Umbilical cord (tissue), 2 donors: ENCODE results near the gene BMP5. TPM values are rescaled to one million over a fixed set of nuclear protein-coding genes. Genes with fewer than 3 reads are reported as not detected.
A peak's percentile ranks its signal among the peaks of the same experiment; 100 is the strongest.

Source experiments
- DNase-seq: peaks from one replicate; pipeline ENCODE4 v3.0.0-alpha.2; 2015; ENCODE audit warnings: low spot score
- total RNA-seq: library from RNA; depleted of rRNA; stranded (reverse); fragments of >200 nt; gene quantifications from one replicate; pipeline ENCODE4 v1.2.3, GENCODE V29; 2014; ENCODE audit warnings: low replicate concordance; ENCODE audit not compliant: insufficient read depth

The BMP5 gene
- total RNA-seq, 1 donor from 2014 or later = 7.2 TPM

DNA sequence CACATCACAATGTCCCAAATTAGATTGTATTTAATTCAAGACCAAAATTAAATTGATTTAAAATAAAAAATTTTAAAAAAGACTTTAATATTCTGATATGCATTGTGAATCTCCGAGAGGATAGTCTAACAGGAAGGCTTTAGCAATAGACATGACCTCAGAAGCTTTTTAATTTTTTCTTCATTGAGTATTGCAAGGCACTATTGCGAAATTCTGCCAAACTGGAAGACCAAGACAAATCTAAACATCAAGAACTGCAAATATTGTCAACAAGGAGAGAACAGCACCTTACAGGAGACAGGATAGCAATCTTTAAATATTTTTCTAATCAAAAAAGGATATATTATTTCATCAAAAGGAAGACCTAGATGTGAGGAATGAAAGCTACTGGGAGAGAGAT lies 56.9 kb downstream of the BMP5 start:
- DNase-seq = no peak

DNA sequence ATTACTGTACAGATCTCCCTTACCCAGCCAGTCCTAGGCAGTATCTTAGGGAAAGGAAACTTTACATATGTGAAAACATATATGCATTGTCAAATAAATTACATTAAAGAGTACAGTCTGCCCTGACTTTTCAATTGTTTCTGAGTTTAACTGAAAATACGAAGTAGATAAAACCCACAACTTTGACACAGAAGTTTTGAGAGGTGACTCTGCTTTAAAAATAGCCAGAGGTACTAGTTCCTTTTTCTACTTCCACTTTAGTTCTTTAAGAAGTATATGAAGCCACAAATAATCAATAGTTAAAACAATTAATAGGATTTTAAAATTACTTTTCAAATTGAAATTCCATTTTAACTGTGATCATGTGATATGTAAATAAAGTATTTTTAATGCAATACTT lies 62.9 kb downstream of the BMP5 start:
- no peak for DNase-seq

DNA sequence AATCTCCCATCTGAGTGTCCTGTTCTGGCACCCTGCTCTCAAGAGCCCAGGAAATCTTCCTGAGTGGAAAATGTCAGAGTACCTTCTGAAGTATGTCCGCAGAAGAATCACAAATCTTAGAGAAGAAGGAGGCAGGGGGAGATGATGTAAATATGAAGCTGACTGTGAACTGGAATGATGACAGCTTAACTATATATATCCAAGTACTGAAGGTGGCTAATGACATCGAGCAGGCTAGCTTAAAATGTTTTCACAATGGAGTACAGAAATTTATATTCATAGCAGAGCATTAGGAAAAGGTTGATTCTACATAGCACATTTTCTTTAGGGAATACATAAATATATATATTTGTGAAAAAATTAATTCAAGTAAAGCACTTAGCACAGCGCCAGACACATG lies 64.3 kb downstream of the BMP5 start:
- no peak for DNase-seq

DNA sequence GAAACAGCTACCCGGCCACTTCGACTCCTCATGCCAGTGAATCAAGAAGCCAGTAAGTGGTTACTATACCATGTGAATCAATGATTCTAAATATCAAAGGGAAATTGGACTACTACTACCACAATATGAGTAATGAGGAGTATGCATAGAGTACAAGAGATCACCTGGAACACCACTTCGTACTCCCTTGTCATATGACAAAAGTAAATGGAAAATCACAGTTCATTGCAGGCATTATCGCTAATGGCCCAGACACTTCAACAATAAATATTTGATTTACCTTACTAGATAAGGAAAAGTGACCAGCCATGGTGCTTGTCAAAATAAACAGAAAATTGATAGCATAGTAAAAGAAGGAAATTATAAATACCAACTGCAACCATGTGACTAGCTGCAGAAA lies 73.1 kb downstream of the BMP5 start:
- no peak for DNase-seq

DNA sequence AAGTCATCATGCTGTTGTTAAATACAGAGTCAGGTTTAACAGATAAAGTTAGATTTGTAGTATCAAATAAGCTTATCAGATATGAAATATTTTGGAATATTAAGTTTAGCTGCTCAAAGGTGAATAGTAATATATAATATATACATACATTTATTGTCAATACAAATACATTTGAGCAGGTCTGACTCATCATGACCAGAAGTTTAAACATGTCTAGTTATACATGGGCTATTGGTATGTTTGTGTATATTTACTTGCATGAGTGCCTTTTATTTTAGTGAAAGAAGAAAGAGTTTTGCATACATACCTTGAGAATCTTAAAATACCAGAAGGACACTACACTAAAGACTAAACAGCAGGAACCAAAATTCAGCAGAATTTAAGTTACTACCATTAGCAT lies 76.8 kb downstream of the BMP5 start:
- no peak for DNase-seq

DNA sequence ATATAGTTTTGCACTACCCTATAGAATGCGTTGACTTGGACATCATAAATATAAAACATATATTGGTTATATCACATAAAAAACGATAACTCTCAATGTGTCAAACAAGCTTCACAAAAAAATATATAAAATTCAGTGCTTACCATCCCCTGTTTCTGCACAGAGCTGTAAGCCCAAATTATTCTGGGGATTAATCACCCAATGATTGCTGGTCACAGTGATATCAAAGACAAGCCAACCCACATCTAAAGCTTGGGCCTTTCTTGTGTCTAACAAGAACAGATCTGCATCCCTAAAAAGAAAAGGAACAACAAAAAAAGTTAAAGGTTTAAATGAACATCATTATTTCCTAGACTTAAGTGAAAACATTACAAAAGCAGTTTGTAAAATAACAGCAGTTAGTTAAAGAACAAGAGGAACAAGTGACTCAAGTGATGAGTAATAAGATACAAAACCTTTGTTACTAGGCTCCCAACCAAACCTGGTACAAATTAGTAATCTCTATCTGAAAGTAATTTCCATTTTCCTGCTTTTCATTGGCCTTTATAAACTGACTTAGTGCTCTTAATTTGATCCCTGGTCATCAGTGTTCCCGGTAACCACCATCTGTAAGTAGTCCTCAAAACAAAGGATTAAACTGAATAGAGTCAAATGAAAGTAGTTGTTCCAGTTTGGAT lies 81.1 kb downstream of the BMP5 start:
- DNase-seq = no peak

DNA sequence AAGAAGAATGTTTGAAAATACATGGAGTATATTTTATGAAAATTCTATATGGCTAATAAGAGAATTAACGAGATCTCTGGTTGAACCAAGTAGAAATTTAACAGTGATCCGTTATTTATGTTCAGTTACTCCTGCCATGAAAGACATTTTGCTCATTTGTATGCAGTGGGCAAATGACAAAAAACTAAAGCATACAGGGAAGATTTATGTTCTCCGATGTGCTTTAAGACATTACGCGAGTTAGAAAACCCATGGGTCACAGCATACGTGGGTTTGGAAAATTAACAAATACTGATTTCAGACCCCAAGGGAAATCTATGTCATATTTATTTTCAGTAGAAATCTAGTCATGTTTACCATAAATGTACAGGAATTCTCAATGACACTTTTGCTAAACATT lies 90.1 kb downstream of the BMP5 start:
- no peak for DNase-seq

DNA sequence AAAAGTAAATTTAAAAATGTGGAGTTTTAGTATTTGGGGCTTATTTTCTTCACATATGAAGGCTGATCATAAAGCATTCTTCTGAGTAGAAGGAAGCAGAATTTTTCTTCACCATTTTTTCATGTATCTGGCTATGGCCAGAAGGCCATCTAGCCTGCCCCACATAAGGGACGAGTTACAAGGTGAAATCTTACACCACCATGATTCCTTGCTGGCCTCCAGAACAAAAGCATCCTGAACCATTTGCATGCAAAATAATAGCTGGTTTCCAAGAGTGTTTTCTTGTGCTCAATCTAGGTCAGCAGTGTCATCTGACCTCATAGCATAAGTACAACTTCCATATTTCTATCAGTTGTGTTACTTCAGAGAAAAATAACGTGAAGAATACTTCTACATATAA lies 93.1 kb downstream of the BMP5 start:
- DNase-seq = no peak

DNA sequence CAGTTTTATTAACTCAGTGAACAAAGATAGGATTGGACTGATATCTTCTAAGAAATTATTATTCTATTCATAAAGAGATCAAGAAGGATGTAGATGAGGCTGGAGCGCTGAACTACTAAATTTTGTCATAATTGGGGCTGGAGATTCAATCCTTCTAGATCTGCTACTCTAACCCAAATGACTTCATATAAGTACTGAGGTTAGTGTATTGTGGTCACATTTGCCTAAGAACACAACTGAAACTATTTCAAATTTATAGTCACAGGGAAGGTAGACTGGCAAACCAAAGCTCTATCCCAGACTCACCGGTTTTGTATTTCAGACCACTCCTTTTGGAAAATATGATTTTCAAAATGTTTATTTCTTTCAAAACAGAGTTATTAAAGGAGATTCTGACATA lies 96.7 kb downstream of the BMP5 start:
- DNase-seq = no peak

DNA sequence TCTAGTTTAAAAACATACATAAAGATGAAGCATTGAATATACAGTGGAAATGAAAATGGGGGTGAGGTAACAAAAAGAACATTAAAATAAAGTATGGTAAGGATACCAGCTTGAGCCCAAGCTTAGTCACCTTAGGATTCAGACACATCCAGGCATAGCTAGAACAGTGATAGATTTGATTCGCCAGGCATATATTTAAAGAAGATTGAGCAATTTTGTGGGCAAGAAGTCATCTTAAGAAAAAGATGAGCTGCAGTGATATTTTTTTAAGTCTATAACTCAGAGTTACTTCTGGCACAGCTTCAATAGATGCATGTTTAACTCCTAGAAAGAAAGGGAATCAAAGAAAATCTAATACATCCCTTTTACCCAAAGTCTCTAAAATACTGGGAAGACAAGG lies 97.9 kb downstream of the BMP5 start:
- DNase-seq = peak; percentile 40

DNA sequence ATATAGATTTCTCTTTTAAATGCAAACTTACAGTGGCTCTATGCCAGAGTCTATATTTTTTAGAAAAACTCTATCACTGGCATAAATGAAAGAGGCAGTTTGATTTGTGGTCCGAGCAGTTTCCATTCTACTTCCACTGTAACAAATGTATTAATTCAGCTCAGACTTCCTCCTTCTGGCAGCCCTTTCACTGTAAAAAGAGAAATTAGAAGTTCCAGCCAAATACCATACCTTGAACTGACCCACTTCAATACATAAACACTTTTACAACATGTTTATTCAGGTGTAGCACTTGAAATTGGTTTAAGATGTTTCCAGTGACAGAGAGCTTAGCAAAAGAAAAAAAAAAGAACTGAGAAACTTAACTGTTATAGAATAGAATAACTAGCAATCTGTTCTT lies 99.3 kb downstream of the BMP5 start:
- no peak for DNase-seq

DNA sequence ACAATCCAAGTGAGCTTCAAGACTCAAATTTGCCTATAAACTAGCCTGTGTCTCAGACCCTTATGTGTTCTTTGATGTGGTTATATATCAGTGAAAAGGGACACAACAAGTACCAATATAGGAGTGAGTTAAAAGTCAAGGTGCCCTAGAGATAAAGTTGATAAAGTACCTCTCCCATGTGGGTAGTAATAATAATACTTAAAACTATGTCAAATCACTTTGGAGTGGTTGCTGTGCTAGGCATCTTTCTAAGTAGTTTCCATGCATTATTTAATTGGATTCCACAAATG lies 100.4 kb downstream of the BMP5 start:
- no peak for DNase-seq

DNA sequence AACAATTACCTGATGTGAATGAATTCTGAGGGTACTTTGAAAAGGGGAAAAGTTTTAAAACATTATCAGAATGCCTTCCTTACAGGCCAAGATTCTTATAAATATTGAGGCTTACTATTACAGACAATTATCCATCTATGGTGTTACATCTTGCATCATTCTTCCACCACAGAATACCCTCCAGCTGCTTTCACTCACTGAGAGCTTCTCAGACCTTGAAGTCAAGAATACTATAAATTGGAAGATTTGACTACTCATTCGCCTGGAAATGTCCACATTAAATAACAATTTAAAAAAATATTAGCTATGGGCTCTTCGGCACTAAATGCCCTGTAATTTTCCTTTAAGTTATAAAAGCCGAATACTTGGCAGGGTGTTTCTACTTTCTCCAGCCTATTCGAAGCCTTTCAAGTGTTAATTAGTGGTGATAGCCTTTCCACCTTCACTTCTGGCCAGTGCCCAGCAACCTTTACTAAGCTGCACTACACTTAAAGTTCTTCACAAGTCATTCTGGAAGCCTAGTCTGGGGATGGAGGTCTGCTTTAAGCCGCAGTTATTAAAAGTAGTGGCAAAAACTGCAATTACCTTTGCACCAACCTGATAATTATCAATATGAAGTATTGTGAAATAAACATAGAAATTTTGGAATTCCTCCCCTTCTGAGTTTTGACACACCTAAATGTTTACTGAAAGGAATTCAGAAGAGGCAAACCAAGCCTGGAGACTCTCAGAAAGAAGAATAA lies 100.9 kb downstream of the BMP5 start:
- DNase-seq = no peak

DNA sequence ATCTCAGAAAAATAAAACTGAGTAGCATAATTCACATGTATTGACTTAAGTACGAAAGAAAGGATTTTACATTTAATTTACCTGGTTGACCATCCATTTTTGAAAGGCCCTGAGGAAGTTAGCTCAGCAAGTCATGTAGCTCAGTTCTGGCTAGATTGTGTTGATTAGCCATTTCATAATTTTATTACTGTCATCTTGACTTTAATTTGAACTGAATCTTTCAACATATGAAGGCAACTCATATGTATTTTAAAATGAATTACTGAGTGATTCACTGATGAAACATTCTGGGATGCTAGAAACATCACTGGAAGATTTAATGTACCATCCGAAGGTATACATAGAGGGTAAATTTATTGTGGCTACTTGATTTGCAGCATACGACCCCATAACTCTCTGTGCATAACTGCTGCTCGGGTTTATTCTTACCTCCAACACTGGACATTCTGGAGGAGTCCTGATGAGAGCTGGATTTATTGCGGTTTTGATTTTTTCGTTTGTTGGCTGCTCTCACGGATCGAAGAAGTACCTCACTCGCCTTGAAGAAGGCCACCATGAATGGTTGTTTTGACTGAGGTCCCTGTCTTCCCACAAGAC lies 101.7 kb downstream of the BMP5 start:
- DNase-seq = no peak

DNA sequence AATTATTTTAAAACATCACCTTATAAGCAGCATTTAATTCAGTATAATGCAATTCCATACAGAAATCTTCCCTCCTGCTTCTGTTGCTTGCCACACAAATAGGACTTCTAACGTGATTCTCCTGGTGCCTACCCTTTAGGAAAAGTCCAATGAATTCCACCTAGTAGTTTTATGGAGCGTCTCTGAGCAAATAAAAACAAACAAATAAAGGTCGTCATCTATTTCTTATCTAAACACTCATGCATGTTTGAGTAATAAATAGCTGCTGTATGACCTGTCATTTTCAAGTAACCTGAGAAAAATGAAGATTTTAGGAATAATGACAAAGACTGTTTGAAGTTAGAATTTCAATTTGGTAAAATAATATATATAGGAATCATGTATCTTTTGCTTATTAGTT lies 102.7 kb downstream of the BMP5 start:
- DNase-seq = no peak

DNA sequence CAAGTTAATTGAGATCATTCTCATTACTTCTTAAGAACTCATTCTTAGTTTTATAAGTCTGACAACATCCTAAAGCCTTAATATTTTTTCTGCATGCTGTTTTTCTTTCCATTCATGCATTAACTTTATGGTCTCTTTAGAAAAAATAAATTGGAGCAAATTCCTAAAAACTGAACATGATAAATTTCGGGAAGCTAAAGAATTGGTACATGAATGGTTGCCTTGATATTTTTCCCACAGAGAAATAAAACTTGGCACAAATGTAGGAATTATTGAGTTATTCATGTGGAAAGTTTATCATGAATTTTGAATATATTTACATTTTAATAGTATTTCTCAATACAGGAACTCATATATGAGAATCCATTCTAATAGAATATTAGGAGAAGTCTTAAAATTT lies 115.9 kb downstream of the BMP5 start:
- DNase-seq = no peak

DNA sequence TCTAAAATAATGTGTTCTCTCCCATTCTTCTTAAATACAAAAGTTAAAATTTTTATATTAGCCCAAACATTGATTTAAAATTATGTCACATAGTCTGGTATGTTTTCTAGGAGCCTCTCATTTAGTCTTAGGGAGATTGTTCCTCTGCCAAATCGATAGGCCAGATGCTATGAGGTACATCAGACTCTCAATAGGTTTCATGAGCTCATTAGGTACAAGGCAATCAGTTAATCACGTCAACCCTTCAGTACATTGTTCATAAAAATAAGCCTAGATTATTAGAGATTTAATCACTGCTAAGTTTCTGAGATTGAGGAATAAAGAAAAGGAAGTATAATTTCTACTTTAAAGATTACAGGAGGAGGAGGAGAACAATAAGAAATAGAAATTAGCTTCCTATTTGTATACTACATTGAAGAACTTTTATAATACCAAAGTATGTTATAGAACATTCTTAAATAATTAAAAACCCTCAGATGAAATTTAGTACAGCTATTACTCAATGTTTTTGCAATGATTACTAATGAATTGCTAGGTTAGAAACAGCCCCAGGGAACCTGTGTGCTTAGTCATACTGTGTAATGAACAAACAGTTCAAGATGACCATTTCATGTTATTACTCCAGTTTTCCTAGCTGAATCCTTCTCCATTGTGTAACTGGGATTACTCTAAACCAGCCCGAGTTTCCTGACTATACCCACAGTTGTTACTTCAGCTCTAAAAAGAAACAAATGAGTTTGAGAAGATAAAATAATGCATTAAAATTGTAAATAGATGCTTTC lies 117.0 kb downstream of the BMP5 start:
- no peak for DNase-seq

DNA sequence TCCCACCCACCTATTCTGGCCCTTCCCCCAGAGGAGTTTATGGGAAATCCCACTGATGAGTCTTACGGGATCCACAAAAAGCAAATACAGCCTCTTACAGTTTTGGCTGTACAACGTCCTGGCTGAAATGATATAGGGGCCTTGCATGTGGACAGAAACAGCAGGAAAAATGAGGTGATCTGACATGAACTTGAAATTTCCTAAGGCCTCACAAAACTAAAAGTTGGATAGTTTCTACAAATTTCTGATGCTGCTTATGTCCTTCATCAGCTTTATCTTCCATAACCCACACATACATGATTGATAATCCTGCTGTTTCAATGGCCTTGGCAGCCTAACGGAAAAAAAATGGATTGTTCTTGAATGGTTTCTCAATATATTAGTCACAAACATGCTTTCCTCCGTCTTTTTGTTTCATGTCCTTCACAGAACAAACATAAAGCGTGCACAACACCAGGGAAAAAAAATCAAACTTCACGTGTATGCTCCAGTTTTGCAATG lies 118.8 kb downstream of the BMP5 start:
- no peak for DNase-seq

DNA sequence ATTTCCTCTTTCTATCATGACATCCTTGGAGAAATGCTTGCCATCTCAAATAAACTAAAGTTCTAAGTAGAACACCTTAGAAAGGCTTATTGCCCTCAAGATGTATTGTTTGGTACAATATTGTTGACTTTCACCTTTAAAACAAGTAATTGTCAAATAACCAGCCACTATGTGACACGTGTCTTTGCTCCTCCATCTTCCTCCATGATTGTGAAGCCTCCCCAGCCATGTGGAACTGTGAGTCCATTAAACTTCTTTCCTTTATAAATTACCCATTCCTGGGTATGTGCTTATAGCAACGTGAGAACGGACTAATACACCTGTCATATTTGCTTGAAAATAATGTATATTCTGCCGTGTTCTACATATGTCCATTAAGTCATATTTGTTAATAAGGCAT lies 126.5 kb downstream of the BMP5 start:
- no peak for DNase-seq

DNA sequence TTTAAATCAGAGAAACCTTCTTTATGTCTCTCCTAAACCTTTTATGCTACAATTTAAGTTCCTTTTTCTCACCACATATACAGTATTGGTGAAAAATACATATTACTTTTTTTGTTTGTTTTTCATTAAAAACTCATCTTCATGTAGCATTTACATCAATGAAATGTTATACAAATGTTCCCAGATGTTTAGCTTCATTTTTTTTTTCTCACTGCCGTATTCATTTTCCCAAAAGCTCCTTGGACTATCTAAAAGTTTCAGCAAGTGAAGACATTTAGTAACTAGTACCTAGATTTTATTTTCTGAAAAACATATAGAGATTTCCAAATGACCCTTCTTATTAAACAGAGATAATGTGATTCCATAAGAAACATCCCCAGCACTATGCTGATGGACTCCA lies 128.9 kb downstream of the BMP5 start:
- DNase-seq = no peak

DNA sequence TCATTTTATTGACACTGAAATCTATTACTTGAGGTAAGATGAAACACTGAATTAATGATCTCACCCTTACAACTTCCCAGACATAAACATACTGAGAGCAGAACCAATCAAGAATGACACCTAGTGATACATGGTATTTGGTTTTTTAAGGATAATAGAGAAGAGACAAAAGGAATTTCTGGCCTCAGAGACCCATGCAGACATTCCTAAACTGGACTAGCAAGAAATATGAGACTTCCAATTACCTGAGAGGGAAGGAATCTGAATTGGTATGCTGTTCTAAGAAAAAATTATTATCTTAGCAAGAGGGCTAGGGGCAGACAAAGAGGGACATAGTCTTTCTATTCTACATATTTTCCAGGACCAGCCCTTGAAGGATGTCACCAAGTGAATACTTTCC lies 141.1 kb downstream of the BMP5 start:
- DNase-seq = peak; percentile 23

DNA sequence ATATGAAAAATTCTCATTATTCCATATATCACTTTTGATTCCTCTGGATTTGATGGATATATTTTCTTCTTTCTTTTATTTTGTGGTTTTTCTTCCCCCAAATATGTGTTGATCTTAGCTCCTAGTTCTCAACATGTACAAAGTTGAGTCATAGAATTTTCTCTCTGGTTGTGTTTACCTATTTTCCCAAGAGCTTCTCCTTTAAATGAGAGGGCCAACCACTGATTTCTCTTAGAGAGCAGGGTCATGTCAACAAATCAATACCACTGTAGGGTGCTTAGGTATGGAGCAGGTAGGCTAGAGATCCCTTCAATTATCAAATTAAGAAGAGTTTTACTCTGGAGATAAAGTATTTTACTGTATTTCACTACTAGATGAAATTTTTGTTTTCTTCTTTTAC lies 145.7 kb downstream of the BMP5 start:
- no peak for DNase-seq

DNA sequence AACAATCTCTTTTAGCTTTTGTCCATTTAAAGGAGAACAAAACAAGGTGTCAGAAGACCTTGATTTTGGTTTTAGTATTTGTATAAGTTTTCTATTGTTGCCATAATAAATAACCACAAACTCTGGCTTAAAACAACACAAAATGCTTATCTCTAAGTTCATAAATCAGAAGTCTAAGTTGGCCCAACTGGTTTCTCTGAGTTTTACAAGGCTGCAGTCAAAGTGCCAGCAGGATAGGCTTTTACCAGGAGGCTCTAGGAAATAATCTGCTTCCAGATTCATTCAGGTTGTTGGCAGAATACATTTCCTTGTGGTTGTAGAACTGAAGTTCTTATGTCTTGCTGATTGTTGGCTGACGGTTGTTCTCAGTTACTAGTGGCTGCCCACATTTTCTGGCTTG lies 149.2 kb downstream of the BMP5 start:
- no peak for DNase-seq
